ENCODE results near the gene MUS81. TPM values are rescaled to one million over a fixed set of nuclear protein-coding genes. Genes with fewer than 3 reads are reported as not detected.
A peak's percentile ranks its signal among the peaks of the same experiment; 100 is the strongest.

The MUS81 gene
- total RNA-seq, 2 experiments from 2014 or later: 102 to 130 TPM

DNA sequence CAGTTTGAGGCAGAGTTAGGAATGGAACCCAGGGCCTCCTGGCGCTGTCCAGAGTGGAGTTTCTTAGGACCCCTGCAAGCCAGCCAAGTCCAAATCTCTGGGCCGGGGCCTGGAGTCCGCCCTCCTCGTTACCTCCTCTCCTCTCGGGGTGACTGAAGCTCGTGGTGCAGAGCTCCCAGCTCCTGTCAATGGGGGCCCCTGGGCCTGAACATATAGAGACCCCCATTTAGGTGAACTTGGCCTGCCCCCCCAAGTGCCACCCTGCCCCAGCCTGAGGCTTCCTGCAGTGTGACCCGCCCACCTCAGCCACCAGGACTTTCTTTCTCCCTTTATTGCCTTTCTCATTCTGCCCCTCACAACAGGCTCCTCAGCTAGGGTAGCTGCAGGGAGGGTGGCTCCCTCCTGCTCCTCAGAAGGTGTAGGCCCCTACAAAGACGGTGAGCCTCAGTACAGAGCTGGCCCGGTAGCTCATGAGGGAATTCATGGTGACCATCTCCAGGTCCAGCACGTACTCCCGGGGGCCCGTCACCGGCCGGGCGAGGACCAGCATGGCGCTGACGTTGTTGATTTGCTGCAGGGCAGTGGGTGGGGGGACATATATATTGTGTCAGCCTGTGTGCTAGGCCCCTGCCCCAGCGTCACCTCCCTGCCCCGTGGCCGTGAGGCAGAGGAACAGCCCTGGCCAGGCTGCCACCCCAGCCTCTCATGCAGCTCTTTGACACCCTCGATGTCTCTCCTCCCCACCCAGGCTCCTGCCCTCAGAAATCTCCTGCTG, 6.5 kb downstream of the MUS81 start:
- no peak for DNase-seq (ENCODE audit: low spot score)
- no peaks in the 10 kb centered on the region for H3K9me3 ChIP-seq (ENCODE audit: low read length)
- no peak overlapping the region for H2AFZ ChIP-seq (ENCODE audit: low read length)
- intact Hi-C loops (cut with micrococcal nuclease; ENCODE audit: unreplicated experiment): no loop called here
- H3K36me3 ChIP-seq (ENCODE audit: insufficient read depth, low read length): peaks cover 57% of the 10 kb centered on the region
- no peaks in the 10 kb centered on the region for H4K20me1 ChIP-seq (ENCODE audit: insufficient read depth, low read length)
- peaks cover 27% of the 10 kb centered on the region for H3K4me1 ChIP-seq (ENCODE audit: insufficient read depth, low read length, poor library complexity, severe bottlenecking)
- H3K4me3 ChIP-seq (ENCODE audit: low read depth, low read length, poor library complexity, severe bottlenecking): no peak overlapping the region
- peaks cover 5% of the 10 kb centered on the region; the same call in 1 of the 2 replicates for H3K79me2 ChIP-seq (ENCODE audit: insufficient read depth, low read depth, low read length)
- no peak overlapping the region for H3K4me2 ChIP-seq (ENCODE audit: low read length)
- peak overlapping the region; percentile 28 for H3K27ac ChIP-seq (ENCODE audit: low read depth, low read length, poor library complexity, severe bottlenecking)
- TF ChIP-seq, protein P1, sequence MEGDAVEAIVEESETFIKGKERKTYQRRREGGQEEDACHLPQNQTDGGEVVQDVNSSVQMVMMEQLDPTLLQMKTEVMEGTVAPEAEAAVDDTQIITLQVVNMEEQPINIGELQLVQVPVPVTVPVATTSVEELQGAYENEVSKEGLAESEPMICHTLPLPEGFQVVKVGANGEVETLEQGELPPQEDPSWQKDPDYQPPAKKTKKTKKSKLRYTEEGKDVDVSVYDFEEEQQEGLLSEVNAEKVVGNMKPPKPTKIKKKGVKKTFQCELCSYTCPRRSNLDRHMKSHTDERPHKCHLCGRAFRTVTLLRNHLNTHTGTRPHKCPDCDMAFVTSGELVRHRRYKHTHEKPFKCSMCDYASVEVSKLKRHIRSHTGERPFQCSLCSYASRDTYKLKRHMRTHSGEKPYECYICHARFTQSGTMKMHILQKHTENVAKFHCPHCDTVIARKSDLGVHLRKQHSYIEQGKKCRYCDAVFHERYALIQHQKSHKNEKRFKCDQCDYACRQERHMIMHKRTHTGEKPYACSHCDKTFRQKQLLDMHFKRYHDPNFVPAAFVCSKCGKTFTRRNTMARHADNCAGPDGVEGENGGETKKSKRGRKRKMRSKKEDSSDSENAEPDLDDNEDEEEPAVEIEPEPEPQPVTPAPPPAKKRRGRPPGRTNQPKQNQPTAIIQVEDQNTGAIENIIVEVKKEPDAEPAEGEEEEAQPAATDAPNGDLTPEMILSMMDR (conservative IDR thresholded peaks at IDR 0.05; ENCODE audit: low read length): no peak
- no peak for TF ChIP-seq EZH2phosphoT487 (IDR thresholded peaks at IDR 0.05; ENCODE audit: borderline replicate concordance, low read depth, low read length)
- no TSS peak for BruUV-seq (replicated peaks)
- ChIA-PET POLR2A (interaction anchor here (0.6 to 1.5 kb wide), 2 partner anchors 22 to 26 kb away, joined by 3 read pairs; partner anchors contain the start of gene FIBP), CTCF (ENCODE audit: unreplicated experiment) (no interaction called here)
- H3K9me2 ChIP-seq (ENCODE audit: insufficient read depth, low read length): no peaks in the 10 kb centered on the region

DNA sequence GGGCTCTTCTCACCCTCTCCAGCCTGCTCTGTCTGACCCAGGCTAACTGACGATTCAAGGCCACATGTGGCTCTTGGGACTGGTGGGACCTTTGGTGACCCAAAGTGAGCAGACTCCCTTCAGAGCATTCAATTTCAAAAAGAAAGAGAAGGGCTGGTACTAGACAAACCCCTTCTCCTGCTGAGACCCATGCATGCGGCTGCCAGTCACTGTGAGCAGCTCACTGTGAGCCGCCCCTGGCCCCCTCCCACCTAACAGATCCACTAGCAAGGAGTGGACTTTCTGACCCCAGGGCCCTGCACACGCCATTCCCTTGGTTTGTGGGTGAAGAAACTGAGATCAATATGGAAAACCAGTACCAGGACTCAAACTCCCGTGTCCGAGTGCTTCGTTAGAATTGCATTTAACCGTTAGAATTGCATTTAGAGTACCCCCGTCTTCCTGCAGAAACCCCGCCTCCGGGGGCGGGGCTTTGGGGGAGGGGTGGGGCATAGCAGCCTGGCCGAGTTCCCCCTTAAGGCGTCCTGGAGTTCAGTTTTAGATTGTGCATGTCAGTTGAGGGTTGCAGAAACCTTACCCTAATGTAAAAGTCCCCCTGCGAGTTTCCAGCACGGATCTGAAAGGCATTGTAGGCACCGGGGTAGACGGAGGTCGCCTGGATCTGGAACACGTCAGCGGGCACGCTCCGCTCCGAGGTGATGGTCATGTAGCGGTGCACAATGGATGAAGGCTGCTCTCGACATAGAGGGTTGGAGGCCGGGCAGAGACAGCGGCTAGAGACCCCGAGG, 7.2 kb downstream of the MUS81 start:
- Histone ChIP-seq H3K4me1 (ENCODE audit: insufficient read depth, low read length, poor library complexity, severe bottlenecking) (peaks cover 21% of the 10 kb centered on the region), H3K9me2 (ENCODE audit: insufficient read depth, low read length) (no peaks in the 10 kb centered on the region), H2AFZ (ENCODE audit: low read length) (no peak overlapping the region), H3K36me3 (ENCODE audit: insufficient read depth, low read length) (peaks cover 49% of the 10 kb centered on the region), H3K4me2 (ENCODE audit: low read length) (peak overlapping the region; percentile 15; the same call in 1 of the 2 replicates), H4K20me1 (ENCODE audit: insufficient read depth, low read length) (no peaks in the 10 kb centered on the region), H3K4me3 (ENCODE audit: low read depth, low read length, poor library complexity, severe bottlenecking) (no peak overlapping the region), H3K9me3 (ENCODE audit: low read length) (no peaks in the 10 kb centered on the region), H3K27ac (ENCODE audit: low read depth, low read length, poor library complexity, severe bottlenecking) (peak overlapping the region; percentile 28), H3K79me2 (ENCODE audit: insufficient read depth, low read depth, low read length) (no peaks in the 10 kb centered on the region)
- POLR2A ChIA-PET: interaction anchor here (1.5 kb wide), 1 partner anchor 21 kb away, joined by 3 read pairs; the partner anchor contains the start of gene FIBP
- no TSS peak for BruUV-seq (replicated peaks)
- intact Hi-C loops (cut with micrococcal nuclease; ENCODE audit: unreplicated experiment): no loop called here
- DNase-seq (ENCODE audit: low spot score): peak; percentile 54
- CTCF ChIA-PET (ENCODE audit: unreplicated experiment): no interaction called here
- TF ChIP-seq, protein P1 (conservative IDR thresholded peaks at IDR 0.05; ENCODE audit: low read length): no peak
- no peak for TF ChIP-seq EZH2phosphoT487 (IDR thresholded peaks at IDR 0.05; ENCODE audit: borderline replicate concordance, low read depth, low read length)
